Aorta (tissue), 5 donors: ENCODE measurements around the gene EIF4E1B. TPM values are rescaled to one million over a fixed set of nuclear protein-coding genes. Genes with fewer than 3 reads are reported as not detected.
A peak's percentile ranks its signal among the peaks of the same experiment; 100 is the strongest.

Experiments used
- ATAC-seq: fragments of 200-7000 bp; cut with Tn5 transposase; one replicate; pipeline ENCODE4 v1.9.1; 2022; ENCODE audit warnings: moderate library complexity; ENCODE audit not compliant: low FRiP score
- DNase-seq, 2 donors: peaks; one replicate each; pipeline ENCODE4 v3.0.0-alpha.2; 2020
- H3K27ac ChIP-seq, 2 donors: one replicate each; pipeline ENCODE4 v1.5.1; 2013; ENCODE audit warnings: low read length in 2 of 2, mild to moderate bottlenecking in 2 of 2, moderate library complexity in 2 of 2, control low read depth in 1 of 2, inconsistent platforms in 1 of 2, low read depth in 1 of 2
- H3K27me3 ChIP-seq, 2 donors: one replicate each; pipeline ENCODE4 v1.6.1; 2013; ENCODE audit warnings: control low read depth in 1 of 2, low read length in 1 of 2, mild to moderate bottlenecking in 1 of 2, moderate library complexity in 1 of 2; ENCODE audit not compliant: insufficient read depth in 2 of 2, control insufficient read depth in 1 of 2
- H3K36me3 ChIP-seq, 2 donors: one replicate each; pipeline ENCODE4 v1.6.1; 2013; ENCODE audit warnings: control low read depth in 1 of 2, low read length in 1 of 2, mild to moderate bottlenecking in 1 of 2; ENCODE audit not compliant: insufficient read depth in 2 of 2, control insufficient read depth in 1 of 2
- H3K4me1 ChIP-seq, 2 donors: one replicate each; pipeline ENCODE4 v1.6.1; 2013; ENCODE audit warnings: low read length in 2 of 2, control low read depth in 1 of 2, mild to moderate bottlenecking in 1 of 2, moderate library complexity in 1 of 2; ENCODE audit not compliant: insufficient read depth in 2 of 2, control insufficient read depth in 1 of 2
- H3K4me3 ChIP-seq, 2 donors: one replicate each; pipeline ENCODE4 v1.5.1; 2013; ENCODE audit warnings: low read length in 2 of 2, control low read depth in 1 of 2, mild to moderate bottlenecking in 1 of 2
- H3K9me3 ChIP-seq: one replicate; pipeline ENCODE4 v1.6.1; 2013; ENCODE audit warnings: mild to moderate bottlenecking, low read length; ENCODE audit not compliant: control insufficient read depth
- WGBS, 2 donors: extraction: QIAGEN DNeasy Blood & Tissue Kit; methylation state at CpG; one replicate each; pipeline ENCODE4 v1.1.7; 2013; 5-methylcytosine and 5-hydroxymethylcytosine counted together
- intact Hi-C, 2 donors: fragments of 100-400 bp; cut with DNase I; formaldehyde crosslinking; loops; one replicate each; pipeline versions ENCODE4 v1.14.2 to v1.15.0; 2022
- polyA plus RNA-seq, 2 donors: library from polyadenylated mRNA; stranded (reverse); fragments of 200-250 nt; gene quantifications; one replicate each; pipeline ENCODE4 v1.2.3, GENCODE V29; 2013
- total RNA-seq, 2 donors: library from RNA; stranded (reverse); fragmentation: NEBNext Ultra II Directional; extraction: Animal tissue kit (Norgen Biotek cat#: 25700); gene quantifications; one replicate each; pipeline ENCODE4 v1.2.1, GENCODE V29; 2021
- donor health status: healthy with polysubstance abuse.
- donor health status: Bipolar disorder and iron deficiency.
- donor health status: DM: no; HTN: no; CAD: no.
- donor health status: DM: no; HTN: no; CAD: no.
- donor health status: DM: yes; HTN: yes; CAD: no.

The EIF4E1B gene
- total and polyA plus RNA-seq, 4 donors = not detected

GRCh38 chr5:176620333-176620981, 10.0 kb upstream of the EIF4E1B start:
- Histone ChIP-seq H3K4me1 (no peaks in the 10 kb centered on the region), H3K4me3 (no peak overlapping the region), H3K27ac (no peak overlapping the region), H3K9me3 (no peaks in the 10 kb centered on the region), H3K36me3 (no peaks in the 10 kb centered on the region), H3K27me3 (peaks cover 0 to 2% of the 10 kb centered on the region in 2 donors)
- DNase-seq (no peak), ATAC-seq (peak; percentile 5)
- WGBS, 2 donors = 3 to 4% methylated on average over 32 of the region's 32 CpGs
- intact Hi-C loops = no loop called here

- H3K9me3 ChIP-seq = no peaks in the 10 kb centered on the region
- intact Hi-C loops = no loop called here
- no peak overlapping the region for H3K4me3 ChIP-seq
- ATAC-seq (no peak), DNase-seq (no peak)
- H3K27me3 ChIP-seq = peaks cover 0 to 2% of the 10 kb centered on the region in 2 donors
- H3K36me3 ChIP-seq = no peaks in the 10 kb centered on the region
- no peak overlapping the region for H3K27ac ChIP-seq
- H3K4me1 ChIP-seq = no peaks in the 10 kb centered on the region
- whole genome bisulfite sequencing, 2 donors = 4 to 10% methylated on average over 13 of the region's 13 CpGs
Observed at GRCh38 chr5:176621661-176622079, 8.8 kb upstream of the EIF4E1B start.

GRCh38 chr5:176624142-176624541, 6.3 kb upstream of the EIF4E1B start:
- Histone ChIP-seq H3K27me3 (peaks cover 0 to 2% of the 10 kb centered on the region in 2 donors), H3K4me3 (no peak overlapping the region), H3K9me3 (no peaks in the 10 kb centered on the region), H3K27ac (no peak overlapping the region), H3K36me3 (no peaks in the 10 kb centered on the region), H3K4me1 (no peaks in the 10 kb centered on the region)
- intact Hi-C loops = no loop called here
- DNase-seq (no peak), ATAC-seq (no peak)
- 74 to 77% methylated on average over 4 of the region's 4 CpGs for WGBS, 2 donors

- H3K36me3 ChIP-seq = no peaks in the 10 kb centered on the region
- peaks cover 0 to 2% of the 10 kb centered on the region in 2 donors for H3K27me3 ChIP-seq
- intact Hi-C loops = no loop called here
- no peak for DNase-seq
- H3K9me3 ChIP-seq = no peaks in the 10 kb centered on the region
- H3K4me3 ChIP-seq = no peak overlapping the region
- no peak for ATAC-seq
- WGBS, 2 donors = 64 to 66% methylated on average over 9 of the region's 9 CpGs
- no peaks in the 10 kb centered on the region for H3K4me1 ChIP-seq
- no peak overlapping the region for H3K27ac ChIP-seq
Observed at GRCh38 chr5:176624938-176625337, 5.5 kb upstream of the EIF4E1B start.

- ATAC-seq = no peak
Observed at GRCh38 chr5:176625512-176625911, 5.0 kb upstream of the EIF4E1B start.

GRCh38 chr5:176625966-176626875, 4.3 kb upstream of the EIF4E1B start:
- Histone ChIP-seq H3K9me3 (no peaks in the 10 kb centered on the region), H3K4me1 (no peaks in the 10 kb centered on the region), H3K4me3 (no peak overlapping the region), H3K27me3 (peaks cover 0 to 2% of the 10 kb centered on the region in 2 donors), H3K36me3 (no peaks in the 10 kb centered on the region), H3K27ac (no peak overlapping the region)
- no peak for DNase-seq
- intact Hi-C loops = no loop called here
- ATAC-seq = no peak
- 53 to 57% methylated on average over 23 to 25 of the region's 25 CpGs for WGBS, 2 donors

More at GRCh38 chr5:176625512-176625911, 5.0 kb upstream of the EIF4E1B start:
- no peaks in the 10 kb centered on the region for H3K36me3 ChIP-seq
- no peak overlapping the region for H3K27ac ChIP-seq
- no peak overlapping the region for H3K4me3 ChIP-seq
- no peaks in the 10 kb centered on the region for H3K9me3 ChIP-seq
- 83 to 93% methylated on average over 2 of the region's 2 CpGs for WGBS, 2 donors
- H3K4me1 ChIP-seq = no peaks in the 10 kb centered on the region
- intact Hi-C loops = no loop called here
- H3K27me3 ChIP-seq = peaks cover 0 to 2% of the 10 kb centered on the region in 2 donors
- no peak for DNase-seq

GRCh38 chr5:176626876-176627236, 3.6 kb upstream of the EIF4E1B start:
- Histone ChIP-seq H3K36me3 (no peaks in the 10 kb centered on the region), H3K4me1 (no peaks in the 10 kb centered on the region), H3K27ac (no peak overlapping the region), H3K27me3 (peaks cover 0 to 2% of the 10 kb centered on the region in 2 donors), H3K9me3 (no peaks in the 10 kb centered on the region), H3K4me3 (no peak overlapping the region)
- ATAC-seq (no peak), DNase-seq (no peak)
- intact Hi-C loops = no loop called here
- 58 to 64% methylated on average over 7 of the region's 7 CpGs for WGBS, 2 donors

- no peak for DNase-seq
- intact Hi-C loops = no loop called here
Observed at GRCh38 chr5:176627582-176627981, 2.9 kb upstream of the EIF4E1B start.

More at GRCh38 chr5:176627582-176627981, 2.9 kb upstream of the EIF4E1B start:
- no peak overlapping the region for H3K27ac ChIP-seq
- H3K9me3 ChIP-seq = no peaks in the 10 kb centered on the region
- no peak for ATAC-seq
- H3K36me3 ChIP-seq = no peaks in the 10 kb centered on the region
- H3K4me1 ChIP-seq = no peaks in the 10 kb centered on the region
- H3K27me3 ChIP-seq = no peaks in the 10 kb centered on the region
- H3K4me3 ChIP-seq = no peak overlapping the region
- WGBS, 2 donors = 75 to 81% methylated on average over 5 of the region's 5 CpGs
